Progenitor cell of endocrine pancreas (in vitro differentiated cells): ENCODE results near the gene TMBIM6. TPM values are rescaled to one million over a fixed set of nuclear protein-coding genes. Genes with fewer than 3 reads are reported as not detected.
A peak's percentile ranks its signal among the peaks of the same experiment; 100 is the strongest.

Experiments used
- DNase-seq: peaks from one replicate; pipeline ENCODE4 v3.0.0; 2021; ENCODE audit warnings: low spot score; ENCODE audit not compliant: unreplicated experiment
- H3K27ac Mint-ChIP-seq: 2 replicates; pipeline ENCODE4 v1.8.0; 2021; ENCODE audit warnings: mild to moderate bottlenecking, moderate library complexity, mixed read lengths
- H3K27me3 Mint-ChIP-seq: 2 replicates; pipeline ENCODE4 v1.8.0; 2021; ENCODE audit warnings: mixed read lengths
- H3K36me3 Mint-ChIP-seq: 2 replicates; pipeline ENCODE4 v1.8.0; 2022; ENCODE audit warnings: mixed read lengths; ENCODE audit not compliant: insufficient read depth
- H3K4me1 Mint-ChIP-seq: 2 replicates; pipeline ENCODE4 v1.8.0; 2021; ENCODE audit warnings: low read depth, mixed read lengths
- H3K4me3 Mint-ChIP-seq: 2 replicates; pipeline ENCODE4 v1.8.0; 2021; ENCODE audit warnings: low read depth, mild to moderate bottlenecking, moderate library complexity, mixed read lengths
- H3K9me3 Mint-ChIP-seq: 2 replicates; pipeline ENCODE4 v1.8.0; 2021; ENCODE audit warnings: low read depth, mixed read lengths
- CTCF ChIP-seq: fragments of 200-600 bp; sonication (generic); IDR thresholded peaks from one replicate; pipeline ENCODE4 v1.5.0; 2021; ENCODE audit warnings: antibody characterized with exemption, mild to moderate bottlenecking; ENCODE audit not compliant: unreplicated experiment
- long read RNA-seq: library from polyadenylated mRNA; unstranded; transcript quantifications from one replicate; pipeline ENCODE4 v2.0.0, GENCODE V29; 2020
- total RNA-seq: library from RNA; stranded (reverse); gene quantifications from 2 replicates; pipeline ENCODE4 v1.2.1, GENCODE V29; 2021

Gene TMBIM6
- total RNA-seq: 442 and 449 TPM in 2 replicates
- long read RNA-seq, transcript TMBIM6-202 (9 exons, 2,598 nt): minor isoform, 49 of 3,687 reads
- long read RNA-seq, transcript TMBIM6-209 (8 exons, 2,494 nt): minor isoform, 11 of 3,687 reads
- long read RNA-seq, transcript TMBIM6-217 (11 exons, 2,771 nt): minor isoform, 31 of 3,687 reads
- long read RNA-seq, transcript TMBIM6-201 (10 exons, 2,836 nt): major isoform, 3,337 of 3,687 reads
- long read RNA-seq, partial matches to known transcripts: 94 of 3,687 reads
- long read RNA-seq, other reads (novel, unspliced or antisense): 158 of 3,687 reads

- peak; percentile 95 for DNase-seq
- peak within 1 kb of the TSS; percentile 99 for H3K27ac Mint-ChIP-seq
- H3K9me3 Mint-ChIP-seq: no peaks in the 10 kb centered on the region
- peak; percentile 89 for TF ChIP-seq CTCF
- H3K4me3 Mint-ChIP-seq: peak within 1 kb of the TSS; percentile 99
- H3K27me3 Mint-ChIP-seq: peaks cover 3% of the 10 kb centered on the region
- H3K36me3 Mint-ChIP-seq: peaks cover 1% of the 10 kb centered on the region
- H3K4me1 Mint-ChIP-seq: peaks cover 39% of the 10 kb centered on the region
These were observed at the start of gene TMBIM6 for GRCh38 chr12:49740930-49741881. TSS of gene TMBIM6 (plus strand) at chr12:49741557. CDS start at chr12:49752494, 10,937 bp downstream.

- Mint-ChIP-seq H3K36me3 (no peaks in the 10 kb centered on the region), H3K9me3 (no peaks in the 10 kb centered on the region), H3K4me1 (peaks cover 5% of the 10 kb centered on the region), H3K4me3 (no peak overlapping the region), H3K27me3 (no peaks in the 10 kb centered on the region), H3K27ac (no peak overlapping the region)
- no peak for TF ChIP-seq CTCF
- no peak for DNase-seq
These were observed 48.5 kb upstream of the TMBIM6 start for GRCh38 chr12:49692851-49693250.

GRCh38 chr12:49693931-49694444 is 47.4 kb upstream of the TMBIM6 start:
- DNase-seq: no peak
- peaks cover 8% of the 10 kb centered on the region for H3K27me3 Mint-ChIP-seq
- H3K4me3 Mint-ChIP-seq: no peak overlapping the region
- no peaks in the 10 kb centered on the region for H3K9me3 Mint-ChIP-seq
- no peak for TF ChIP-seq CTCF
- H3K36me3 Mint-ChIP-seq: no peaks in the 10 kb centered on the region
- H3K4me1 Mint-ChIP-seq: peaks cover 12% of the 10 kb centered on the region
- H3K27ac Mint-ChIP-seq: no peak overlapping the region

GRCh38 chr12:49696723-49697122 is 44.6 kb upstream of the TMBIM6 start:
- no peak overlapping the region for H3K27ac Mint-ChIP-seq
- DNase-seq: no peak
- TF ChIP-seq CTCF: no peak
- H3K27me3 Mint-ChIP-seq: peaks cover 10% of the 10 kb centered on the region
- peaks cover 11% of the 10 kb centered on the region for H3K4me1 Mint-ChIP-seq
- no peaks in the 10 kb centered on the region for H3K36me3 Mint-ChIP-seq
- no peaks in the 10 kb centered on the region for H3K9me3 Mint-ChIP-seq
- no peak overlapping the region for H3K4me3 Mint-ChIP-seq

GRCh38 chr12:49697808-49698207 is 43.5 kb upstream of the TMBIM6 start:
- H3K27me3 Mint-ChIP-seq: peaks cover 10% of the 10 kb centered on the region
- no peak for TF ChIP-seq CTCF
- no peak for DNase-seq
- no peak overlapping the region for H3K27ac Mint-ChIP-seq
- no peak overlapping the region for H3K4me3 Mint-ChIP-seq
- H3K9me3 Mint-ChIP-seq: no peaks in the 10 kb centered on the region
- H3K36me3 Mint-ChIP-seq: no peaks in the 10 kb centered on the region
- peaks cover 9% of the 10 kb centered on the region for H3K4me1 Mint-ChIP-seq
